Stimulated activated CD8-positive, alpha-beta memory T cell treated with anti-CD3 and anti-CD28 coated beads, Interleukin-15, amount 100 ng/mL, for 48 hours (primary cell): Measurements from ENCODE around the gene NBAS.

Experiments
- DNase-seq, 2 donors: peaks; one replicate each; pipeline ENCODE4 v3.0.0-alpha.2; 2020; ENCODE audit warnings: low read depth in 2 of 2

Gene NBAS

GRCh38 chr2:15560988-15561573 is at the start of gene NBAS:
Gene NBAS (minus strand): TSS chr2:15561334. CDS start chr2:15561304, 30 bp downstream.
- peak; percentile 51 to 68 for DNase-seq

GRCh38 chr2:15610430-15610952 is 49.4 kb upstream of the NBAS start:
- no peak for DNase-seq

- no peak for DNase-seq
Observed at GRCh38 chr2:15609341-15610042, 48.4 kb upstream of the NBAS start.

- DNase-seq = no peak
Observed at GRCh38 chr2:15608392-15608761, 47.2 kb upstream of the NBAS start.

- DNase-seq = no peak
Observed at GRCh38 chr2:15607709-15608391, 46.7 kb upstream of the NBAS start.

GRCh38 chr2:15606481-15607441 is 45.6 kb upstream of the NBAS start:
- no peak for DNase-seq

- DNase-seq = no peak
Observed at GRCh38 chr2:15605721-15606120, 44.6 kb upstream of the NBAS start.

- no peak for DNase-seq
Observed at GRCh38 chr2:15603948-15604347, 42.8 kb upstream of the NBAS start.

GRCh38 chr2:15603044-15603765 is 42.1 kb upstream of the NBAS start:
- no peak for DNase-seq

GRCh38 chr2:15602393-15602792 is 41.3 kb upstream of the NBAS start:
- DNase-seq = no peak

GRCh38 chr2:15601681-15602080 is 40.5 kb upstream of the NBAS start:
- no peak for DNase-seq

GRCh38 chr2:15599994-15600393 is 38.9 kb upstream of the NBAS start:
- DNase-seq = no peak

- DNase-seq = no peak
Observed at GRCh38 chr2:15596968-15597367, 35.8 kb upstream of the NBAS start.

- DNase-seq = no peak
Observed at GRCh38 chr2:15596350-15596749, 35.2 kb upstream of the NBAS start.

- DNase-seq = no peak
Observed at GRCh38 chr2:15595936-15596335, 34.8 kb upstream of the NBAS start.

GRCh38 chr2:15595342-15595905 is 34.3 kb upstream of the NBAS start:
- no peak for DNase-seq

- no peak for DNase-seq
Observed at GRCh38 chr2:15594291-15595256, 33.4 kb upstream of the NBAS start.

- DNase-seq = no peak
Observed at GRCh38 chr2:15593327-15593705, 32.2 kb upstream of the NBAS start.

- peak; percentile 78 to 79 for DNase-seq
Observed at GRCh38 chr2:15591692-15592463, 30.7 kb upstream of the NBAS start, which contains the start of gene DDX1. Gene DDX1 (plus strand): TSS chr2:15591868. CDS start chr2:15591934, 66 bp downstream.
